ENCODE measurements around the gene MRPS22.
"Not testable (repeated sequence)": the region's sequence is repeated elsewhere in the genome, so short reads cannot be mapped to it uniquely, and the experiment has no call there.

The MRPS22 gene

DNA sequence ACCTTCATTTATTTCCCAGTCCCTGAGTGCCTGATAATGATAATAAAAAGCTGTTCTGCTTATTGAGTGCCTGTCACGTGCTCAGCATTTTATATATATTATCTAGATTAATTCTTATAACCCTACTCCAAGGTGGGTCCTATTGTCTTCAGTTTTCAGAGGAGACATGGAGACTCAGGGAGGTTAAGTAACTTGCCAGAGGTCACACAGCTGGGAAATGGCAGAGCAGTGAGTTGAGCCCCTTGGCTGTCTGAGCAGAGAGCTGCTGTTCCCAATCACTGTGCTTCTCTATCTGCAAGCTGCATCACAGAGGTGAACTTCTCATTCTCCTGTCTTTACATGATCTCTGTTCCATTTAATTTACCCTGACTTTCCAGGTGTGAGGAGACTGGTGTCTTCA, 32.3 kb upstream of the MRPS22 start:
- DNase-seq (ENCODE audit: low read depth in 2 of 2), result no peak

DNA sequence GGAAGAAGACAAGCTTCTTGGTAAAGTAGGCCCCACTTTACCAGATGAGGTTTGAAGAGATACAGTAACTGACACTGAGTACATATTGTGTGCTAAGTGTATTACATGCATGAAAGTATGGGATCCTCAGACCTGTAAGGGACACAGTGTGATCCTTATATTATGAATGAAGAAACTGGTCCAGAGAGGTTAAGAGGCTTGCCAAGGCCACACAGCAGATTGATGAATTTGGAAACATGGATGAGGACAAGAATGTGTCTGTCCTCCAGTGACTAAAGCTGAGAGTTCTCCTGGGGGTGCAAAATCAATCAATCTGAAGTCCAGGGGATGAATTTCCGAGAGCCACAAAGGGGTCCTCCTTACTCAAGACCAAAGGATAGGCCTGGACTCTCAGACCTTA, 31.4 kb upstream of the MRPS22 start:
- no peak for DNase-seq (ENCODE audit: low read depth in 2 of 2)

DNA sequence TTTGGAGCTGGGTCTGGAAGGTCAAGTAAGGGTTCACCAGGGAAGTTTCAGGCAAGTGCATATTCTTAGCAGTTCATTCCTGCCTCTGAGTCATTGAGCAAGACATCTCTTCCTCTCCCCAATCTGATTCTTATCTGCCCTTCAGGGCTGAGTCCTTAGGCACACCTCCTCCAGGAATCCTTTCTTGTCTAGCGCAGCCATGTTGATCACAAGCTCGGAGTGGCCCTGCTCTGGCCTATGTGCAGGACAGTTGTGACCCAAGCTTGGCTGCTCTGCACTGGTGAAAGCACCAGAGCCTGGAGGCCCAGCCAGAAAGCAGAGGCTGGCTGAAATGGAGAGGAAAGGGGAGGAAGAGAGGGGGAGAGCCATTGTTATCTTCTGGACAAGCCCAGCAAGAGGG, 30.9 kb upstream of the MRPS22 start:
- no peak for DNase-seq (ENCODE audit: low read depth in 2 of 2)

DNA sequence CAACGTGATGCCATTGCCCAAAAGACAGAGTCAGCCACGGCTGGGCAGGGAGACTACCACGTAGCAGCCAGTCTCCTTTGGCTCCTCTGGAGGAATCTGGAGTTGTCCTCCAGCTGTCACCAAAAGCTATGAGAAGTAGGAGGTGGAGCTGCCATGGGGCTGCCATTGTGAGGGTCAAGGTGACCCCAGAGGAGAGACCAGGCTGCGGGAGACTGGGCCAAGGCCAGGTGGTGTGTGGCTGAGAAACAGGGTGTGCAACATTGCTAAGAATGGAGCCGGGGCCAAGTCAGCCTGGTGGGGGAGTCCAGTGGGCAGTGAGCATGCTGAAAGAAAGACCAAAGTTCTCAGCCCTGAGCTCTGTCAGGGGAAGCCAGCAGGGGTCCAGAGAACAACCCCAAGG, 29.9 kb upstream of the MRPS22 start:
- DNase-seq (ENCODE audit: low read depth in 2 of 2), result no peak

DNA sequence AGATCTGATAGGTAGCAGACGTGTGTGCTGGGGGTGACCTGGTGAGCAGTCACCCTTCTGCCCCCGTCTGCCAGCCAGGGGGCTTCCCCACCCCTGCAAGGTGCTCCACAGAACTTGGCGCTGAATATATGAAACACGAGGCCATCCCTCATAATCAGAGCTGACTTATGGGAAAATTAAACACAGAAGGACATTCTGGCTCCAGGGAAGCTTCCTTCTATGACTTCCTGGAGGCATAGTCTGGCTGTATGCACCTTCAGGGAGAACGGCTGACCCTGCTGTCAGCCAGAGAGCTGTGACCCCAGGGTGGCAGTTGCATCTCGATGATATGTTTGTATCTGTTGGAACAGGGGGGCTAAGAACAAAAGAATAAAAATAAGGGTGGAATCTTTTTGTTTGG, 26.6 kb upstream of the MRPS22 start:
- DNase-seq (ENCODE audit: low read depth in 2 of 2), result no peak

DNA sequence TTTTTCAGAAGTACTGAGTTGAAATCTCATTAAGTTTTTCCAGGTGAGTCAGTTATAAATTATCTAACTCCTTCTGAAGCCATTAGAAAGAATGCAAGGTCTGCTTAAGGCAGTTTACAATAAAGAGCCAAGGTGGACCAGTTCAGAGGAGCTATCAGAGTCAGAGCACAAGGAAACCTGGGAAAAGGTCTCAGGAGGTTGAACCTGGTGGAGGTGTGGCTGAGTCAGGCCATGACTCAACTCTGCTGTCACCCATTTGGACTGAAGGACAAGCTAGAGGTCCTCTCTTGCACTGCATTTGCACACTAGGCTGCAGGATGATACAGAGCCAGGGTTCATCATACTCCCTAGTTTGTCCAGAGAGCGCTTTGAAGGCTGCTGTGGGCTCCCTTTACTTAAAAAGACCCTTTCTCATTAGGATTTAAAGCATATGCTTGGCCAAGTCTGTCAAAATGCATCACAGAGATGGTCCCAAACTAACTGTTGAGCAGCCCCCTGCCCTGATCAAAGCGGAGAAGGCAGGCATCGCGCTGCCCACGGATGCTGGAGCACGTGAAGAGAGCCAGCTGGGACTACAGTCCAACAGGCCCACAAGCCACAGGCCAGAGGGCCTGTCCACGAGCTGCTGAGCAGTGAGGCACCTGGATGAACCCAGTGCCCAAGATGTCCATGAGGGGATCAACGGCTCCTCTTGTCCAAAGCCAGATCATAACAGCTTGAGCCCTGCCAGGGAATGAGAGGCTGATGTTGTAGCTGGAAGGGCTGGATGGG, 26.0 kb upstream of the MRPS22 start:
- no peak for DNase-seq (ENCODE audit: low read depth in 2 of 2)

DNA sequence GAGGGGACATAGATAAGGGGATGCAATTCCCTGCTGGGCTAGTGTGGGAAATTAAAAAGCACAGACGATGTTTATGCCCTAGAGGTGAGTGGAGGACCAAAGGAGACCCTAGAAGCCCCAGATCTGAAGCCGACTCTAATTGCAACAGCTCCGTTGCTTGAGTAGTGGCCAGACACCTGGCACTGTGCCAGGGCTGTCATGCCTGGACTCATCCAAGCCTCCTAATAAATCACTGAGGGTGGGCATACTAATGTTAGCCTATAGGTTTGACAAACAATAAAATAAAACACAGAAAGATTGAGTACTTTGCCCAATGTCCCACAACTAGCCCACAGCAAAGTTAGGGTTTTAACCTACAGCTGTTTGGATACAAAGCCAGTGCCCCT, 25.4 kb upstream of the MRPS22 start:
- DNase-seq (ENCODE audit: low read depth in 2 of 2), result no peak

DNA sequence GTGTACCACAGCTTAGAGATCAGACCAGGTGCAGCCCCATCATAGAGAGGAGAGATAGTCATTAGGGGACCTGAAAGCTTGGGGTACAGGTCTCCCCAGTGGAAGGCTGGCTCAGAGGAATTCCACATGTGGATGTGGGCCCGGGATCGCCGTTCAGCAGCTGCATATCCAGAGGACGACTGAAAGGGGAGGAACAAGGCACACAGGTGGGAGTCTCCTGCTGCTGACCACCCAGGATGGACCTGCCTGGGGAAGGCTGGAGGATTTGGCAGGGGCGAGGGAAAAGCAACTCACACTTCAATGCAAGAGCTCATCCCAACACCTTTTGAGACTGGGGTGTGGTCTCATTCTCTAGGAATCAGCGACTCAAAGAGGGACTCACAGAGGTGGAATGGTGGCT, 25.0 kb upstream of the MRPS22 start:
- no peak for DNase-seq (ENCODE audit: low read depth in 2 of 2)

DNA sequence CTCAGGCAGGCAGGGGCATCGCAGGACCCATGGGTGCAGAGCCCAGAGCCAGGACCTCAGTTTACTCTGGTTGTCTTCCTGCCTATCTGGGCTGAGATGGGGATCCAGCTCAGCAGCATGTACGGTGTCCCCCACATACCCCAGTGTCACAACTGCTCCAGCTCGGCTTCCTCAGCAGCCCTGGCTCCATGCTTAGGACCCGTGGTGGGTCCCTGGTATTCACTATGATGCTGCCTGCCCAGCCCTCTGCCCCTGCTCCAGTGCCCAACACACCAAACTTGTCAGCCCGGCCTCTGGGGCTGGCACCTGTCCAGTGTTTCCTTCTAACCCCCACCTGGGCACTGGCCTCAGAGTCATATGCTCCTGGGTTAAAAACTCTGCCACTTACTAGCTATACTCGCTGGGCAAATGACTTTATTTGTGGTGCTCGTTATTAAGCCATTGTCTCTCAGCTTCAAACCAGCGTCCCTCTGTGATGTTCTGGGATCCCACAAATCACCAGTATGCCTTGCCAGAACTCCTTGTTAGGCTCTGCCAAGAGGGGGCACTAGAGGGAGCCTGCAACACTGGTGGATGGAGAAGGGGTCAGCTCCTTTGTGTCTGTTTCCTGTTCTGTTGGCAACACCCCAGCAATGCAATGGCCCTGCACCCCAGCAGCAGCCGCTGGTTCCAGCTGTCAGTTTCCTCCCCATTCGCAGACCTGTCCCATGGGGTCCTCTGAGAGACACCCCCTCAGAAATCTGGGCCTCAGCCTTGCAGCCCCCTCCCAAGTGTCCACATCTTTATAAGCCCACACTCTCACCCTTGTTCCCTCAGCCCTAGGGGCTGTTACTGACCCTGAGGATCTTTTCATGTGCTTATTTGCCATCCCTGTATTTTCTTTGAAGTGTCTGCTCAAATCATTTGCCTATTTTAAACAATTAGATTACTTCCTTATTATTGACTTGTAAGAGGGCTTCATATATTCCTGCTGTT, 24.1 kb upstream of the MRPS22 start:
- no peak for DNase-seq (ENCODE audit: low read depth in 2 of 2)

DNA sequence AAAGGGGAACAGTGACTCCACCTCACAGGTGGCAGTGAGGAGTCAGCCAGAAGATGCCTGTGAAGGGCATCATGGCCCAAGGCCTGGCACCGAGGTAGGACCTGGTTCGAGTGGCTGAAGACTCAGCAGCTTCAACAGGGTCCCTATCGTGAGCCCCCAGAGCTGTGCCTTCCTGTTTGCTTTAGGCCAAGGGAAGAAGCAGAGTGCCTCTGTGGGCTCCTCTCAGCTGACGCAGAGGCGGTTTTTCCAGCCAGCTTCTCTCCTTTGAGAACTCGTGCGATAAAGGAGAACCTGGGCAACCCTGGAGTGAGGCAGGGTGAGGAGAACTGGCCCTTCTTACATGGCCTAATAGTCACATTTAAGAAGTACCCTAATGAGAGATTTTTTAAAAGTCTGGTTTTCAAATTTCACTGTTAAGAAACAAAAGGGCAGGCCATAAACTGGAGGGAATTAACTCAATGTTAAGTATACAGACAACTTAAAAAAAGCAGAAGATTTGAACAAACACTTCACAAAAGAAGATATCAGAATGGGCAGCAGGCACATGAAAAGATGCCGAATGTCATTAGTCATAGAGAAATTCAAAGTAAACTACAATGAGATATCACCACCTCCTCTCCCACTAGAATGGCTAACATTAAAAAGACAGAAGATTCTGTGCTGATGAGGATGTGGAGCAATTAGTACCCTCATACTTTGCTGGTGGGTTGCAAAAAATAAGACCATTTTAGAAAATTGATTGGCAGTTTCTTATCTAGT, 23.1 kb upstream of the MRPS22 start:
- no peak for DNase-seq (ENCODE audit: low read depth in 2 of 2)

DNA sequence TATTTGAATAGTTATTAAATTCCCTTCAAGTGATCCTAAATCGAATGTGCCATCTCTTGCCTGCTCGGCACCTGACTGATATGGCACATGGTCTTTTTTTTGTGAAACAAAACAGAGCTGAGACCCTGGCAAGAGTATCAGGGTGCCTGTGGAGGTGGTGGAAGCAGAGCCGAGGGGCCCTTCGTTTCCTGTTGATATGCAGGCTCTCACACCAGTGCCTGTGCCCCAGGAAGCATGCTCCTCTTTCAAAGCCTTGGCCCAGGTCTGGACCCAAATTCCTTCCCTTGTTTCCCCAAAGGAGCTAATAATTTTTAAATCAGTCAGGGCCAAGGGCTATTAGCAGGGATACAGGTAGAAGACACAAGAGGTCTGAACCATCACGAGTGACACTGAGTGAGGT, 21.5 kb upstream of the MRPS22 start:
- no peak for DNase-seq (ENCODE audit: low read depth in 2 of 2)

DNA sequence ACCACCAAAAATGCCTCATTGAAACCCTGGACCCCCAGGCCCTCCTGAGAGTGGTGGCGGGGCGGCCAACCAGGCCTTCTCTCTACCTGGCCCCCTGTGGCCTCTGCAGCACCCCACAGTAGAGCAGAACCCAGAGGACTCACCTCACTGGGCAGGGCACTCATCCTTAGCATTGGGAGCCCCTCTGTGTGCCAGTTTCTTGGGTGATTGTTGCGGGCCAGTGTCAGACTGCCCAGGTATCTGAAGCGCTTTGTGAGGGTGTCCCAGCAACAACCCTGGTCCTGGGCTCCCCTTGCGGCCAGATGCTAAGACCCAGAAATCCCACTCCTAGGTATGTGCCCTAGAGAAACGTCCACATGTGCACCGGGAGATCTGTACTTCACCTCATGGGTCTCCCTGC, 20.7 kb upstream of the MRPS22 start:
- no peak for DNase-seq (ENCODE audit: low read depth in 2 of 2)

DNA sequence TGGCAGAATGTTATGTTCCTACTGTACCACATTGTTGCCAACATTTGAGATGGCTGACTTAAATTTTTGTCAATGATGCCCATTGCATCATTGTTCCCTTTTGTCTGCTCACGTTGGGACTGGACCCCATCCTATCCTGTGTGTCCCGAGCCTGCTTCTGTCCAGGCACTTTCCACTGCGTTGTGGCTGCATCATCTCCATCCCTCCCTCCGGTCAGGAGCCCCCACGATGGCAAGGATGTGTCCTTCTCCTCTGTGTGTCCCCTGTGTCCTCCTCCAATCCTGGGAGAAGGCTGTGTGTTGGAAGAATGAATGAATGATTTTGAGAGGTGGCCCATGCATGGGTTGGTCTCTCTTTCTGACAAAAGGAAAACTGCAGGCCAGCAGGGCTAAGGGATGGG, 19.4 kb upstream of the MRPS22 start:
- no peak for DNase-seq (ENCODE audit: low read depth in 2 of 2)

DNA sequence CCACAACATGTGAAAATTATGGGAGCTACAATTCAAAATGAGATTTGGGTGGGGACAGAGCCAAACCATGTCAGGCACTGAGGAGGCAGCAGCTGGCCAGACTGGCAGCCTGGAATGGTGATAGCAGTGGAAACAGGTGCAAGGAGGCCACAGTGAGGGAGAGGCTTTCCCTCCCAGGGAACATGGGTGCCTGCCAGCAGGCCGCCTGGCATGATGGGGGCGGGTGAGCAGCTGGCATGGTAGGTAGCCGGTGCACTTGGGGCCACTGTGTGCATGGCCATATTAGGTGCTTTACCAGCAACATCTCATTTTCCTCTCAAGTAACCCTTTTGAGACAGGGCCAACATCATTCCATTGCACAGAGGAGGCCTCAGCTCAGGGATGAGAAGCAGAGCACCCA, 18.3 kb upstream of the MRPS22 start:
- no peak for DNase-seq (ENCODE audit: low read depth in 2 of 2)

DNA sequence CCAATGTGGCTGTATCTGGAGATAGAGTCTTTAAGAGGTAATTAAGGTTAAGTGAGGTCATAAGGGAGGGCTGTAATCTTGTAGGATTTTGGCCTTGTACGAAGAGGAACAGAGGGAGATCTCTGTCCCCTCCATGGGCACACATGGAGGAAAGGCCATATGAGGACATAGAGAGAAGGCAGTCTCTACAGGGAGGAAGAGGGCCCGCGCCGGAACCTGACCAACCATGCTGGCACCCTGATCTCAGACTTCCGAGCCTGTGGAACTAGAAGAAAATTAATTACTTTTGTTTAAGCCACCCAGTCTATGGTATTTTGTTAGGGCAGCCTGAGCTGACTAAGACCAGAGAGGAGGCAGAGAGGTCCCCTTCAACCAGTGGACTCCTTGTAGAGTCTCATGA, 17.7 kb upstream of the MRPS22 start:
- DNase-seq (ENCODE audit: low read depth in 2 of 2), result no peak

DNA sequence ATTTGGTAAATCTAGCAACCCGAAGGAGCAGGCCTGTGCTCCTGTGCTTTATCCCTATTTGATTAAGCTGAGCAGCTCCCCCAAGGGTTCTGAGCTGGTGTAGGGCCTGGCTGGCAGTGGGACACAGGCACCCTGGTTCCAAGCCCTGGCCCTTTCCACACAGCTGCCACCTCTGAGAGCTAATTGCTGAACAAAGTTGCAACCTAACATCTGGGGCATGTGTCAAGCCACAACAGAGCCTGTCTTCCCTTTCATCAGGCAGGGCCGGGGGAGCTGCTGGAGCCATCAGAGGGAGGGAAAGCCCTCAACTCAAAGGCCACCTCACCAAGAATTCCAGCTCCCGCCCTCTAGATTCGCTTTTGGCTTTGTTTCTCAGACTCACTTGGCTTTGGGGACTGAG, 17.1 kb upstream of the MRPS22 start:
- DNase-seq (ENCODE audit: low read depth in 2 of 2), result no peak

DNA sequence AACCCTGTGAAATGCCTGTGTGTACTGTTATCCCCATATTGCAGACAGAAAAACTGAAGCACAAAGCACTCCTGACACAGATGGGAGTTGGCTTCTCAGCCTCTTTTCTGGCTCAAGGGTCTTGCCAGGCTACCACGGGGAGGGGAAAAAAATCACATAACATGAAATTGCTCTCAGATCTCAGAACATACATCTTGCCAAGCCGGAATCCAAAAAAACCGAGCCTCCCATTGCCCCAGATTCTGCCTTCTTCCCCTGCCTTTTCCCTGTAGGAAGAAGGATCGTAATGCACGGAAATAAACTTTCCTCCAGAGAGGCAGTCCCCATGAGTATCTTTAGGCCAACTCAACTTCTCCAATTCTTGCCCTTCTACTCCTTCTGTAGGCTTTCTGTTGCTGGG, 16.6 kb upstream of the MRPS22 start:
- no peak for DNase-seq (ENCODE audit: low read depth in 2 of 2)

DNA sequence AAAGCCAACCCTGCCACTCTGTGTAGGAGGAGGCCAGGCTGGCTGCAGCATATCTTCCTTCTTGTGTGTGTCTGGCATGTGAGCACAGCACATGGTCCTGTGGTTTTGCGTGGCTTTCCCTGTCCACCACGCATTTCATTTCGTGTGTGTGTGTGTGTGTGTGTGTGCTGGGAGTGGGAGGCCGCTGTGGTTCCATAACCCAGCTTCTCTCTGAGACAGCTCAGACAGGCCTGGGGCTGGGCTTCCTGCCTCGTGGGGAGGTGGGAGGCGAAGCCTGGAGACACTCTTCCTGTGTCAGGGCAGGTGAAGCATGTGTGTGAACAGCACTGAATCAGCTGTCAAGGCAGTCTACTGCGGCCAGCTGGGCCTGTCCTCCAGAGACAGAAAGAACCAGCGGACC, 16.0 kb upstream of the MRPS22 start:
- no peak for DNase-seq (ENCODE audit: low read depth in 2 of 2)

DNA sequence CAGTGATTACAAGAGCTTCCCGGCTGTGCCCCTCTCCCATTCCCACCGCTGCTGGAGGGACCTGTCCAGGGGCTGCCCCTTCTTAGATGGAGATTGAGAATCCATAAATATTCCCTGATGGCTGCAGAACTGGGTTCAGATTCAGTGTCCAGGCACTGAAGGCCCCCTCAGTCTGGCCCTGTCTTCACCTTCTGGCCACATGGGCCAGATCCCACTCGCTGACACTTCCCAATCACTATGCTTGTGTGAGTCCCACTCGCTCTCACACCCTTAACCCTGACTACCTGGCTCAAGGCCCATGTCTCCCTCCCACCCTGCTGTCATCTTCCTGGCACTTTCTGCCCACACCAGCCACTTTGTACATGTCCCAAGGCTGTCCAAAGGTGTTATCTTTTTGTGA, 15.5 kb upstream of the MRPS22 start:
- no peak for DNase-seq (ENCODE audit: low read depth in 2 of 2)

DNA sequence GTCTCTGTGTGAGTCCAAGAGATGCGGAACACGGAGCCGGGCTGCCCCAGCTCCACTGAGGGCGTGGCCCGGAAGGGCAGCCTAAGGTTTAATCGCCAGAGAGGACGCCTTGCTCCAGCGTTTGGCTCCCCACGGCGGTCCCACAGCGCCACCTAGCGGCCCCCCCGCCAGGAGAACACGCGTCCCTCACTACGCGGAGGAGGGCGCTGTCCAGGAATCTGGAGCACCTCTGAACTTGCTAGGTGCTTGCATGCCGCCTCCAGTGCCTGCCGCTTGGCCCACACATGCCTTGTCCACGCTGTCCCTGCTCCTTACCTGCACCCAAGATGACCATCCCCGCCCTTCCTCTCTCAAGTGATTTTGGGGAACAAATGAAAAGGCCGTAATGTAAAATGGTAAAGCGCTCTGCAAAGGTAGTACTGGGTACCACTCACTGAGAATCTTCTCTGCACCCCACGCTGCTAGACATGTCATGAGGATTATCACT, 14.4 kb upstream of the MRPS22 start:
- DNase-seq (ENCODE audit: low read depth in 2 of 2), result peak; percentile 58 to 79

DNA sequence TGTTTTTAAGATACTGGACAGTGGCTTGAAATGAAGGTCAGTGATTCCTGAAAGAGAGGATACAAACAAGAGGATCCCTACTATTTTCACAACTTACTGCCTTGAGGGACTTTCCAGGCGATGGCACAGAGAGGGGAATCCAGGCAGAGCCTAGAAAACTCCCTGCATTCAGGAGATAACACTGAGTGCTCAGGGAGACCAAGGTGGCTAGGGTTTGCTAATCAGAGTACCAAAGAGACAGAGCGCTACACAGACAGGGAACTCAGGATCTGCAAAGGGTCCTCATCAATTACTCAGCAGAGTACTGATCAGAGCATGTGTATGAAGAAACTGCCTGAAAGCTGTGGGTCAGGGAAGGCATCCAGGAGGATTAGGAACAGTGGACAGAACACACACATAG, 11.7 kb upstream of the MRPS22 start:
- DNase-seq (ENCODE audit: low read depth in 2 of 2), result no peak

DNA sequence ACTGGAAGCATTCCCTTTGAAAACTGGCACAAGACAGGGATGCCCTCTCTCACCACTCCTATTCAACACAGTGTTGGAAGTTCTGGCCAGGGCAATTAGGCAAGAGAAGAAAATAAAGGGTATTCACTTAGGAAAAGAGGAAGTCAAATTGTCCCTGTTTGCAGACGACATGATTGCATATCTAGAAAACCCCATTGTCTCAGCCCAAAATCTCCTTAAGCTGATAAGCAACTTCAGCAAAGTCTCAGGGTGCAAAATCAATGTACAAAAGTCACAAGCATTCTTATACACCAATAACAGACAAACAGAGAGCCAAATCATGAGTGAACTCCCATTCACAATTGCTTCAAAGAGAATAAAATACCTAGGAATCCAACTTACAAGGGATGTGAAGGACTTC, 9.1 kb upstream of the MRPS22 start:
- DNase-seq (ENCODE audit: low read depth in 2 of 2), result not testable (repeated sequence)
